ENCODE results near the gene KRT222. TPM values are rescaled to one million over a fixed set of nuclear protein-coding genes. Genes with fewer than 3 reads are reported as not detected.

Gene KRT222
- total RNA-seq, 4 donors from 2014 or later: not detected

- Histone ChIP-seq H3K36me3 (no peaks in the 10 kb centered on the region), H3K4me1 (no peaks in the 10 kb centered on the region), H3K27ac (no peak within 1 kb of the TSS), H3K4me3 (no peak within 1 kb of the TSS), H3K27me3 (peaks cover 0 to 6% (median 3%) of the 10 kb centered on the region in 3 donors), H3K9me3 (no peaks in the 10 kb centered on the region)
- DNase-seq: no peak
- TF ChIP-seq, protein P1, sequence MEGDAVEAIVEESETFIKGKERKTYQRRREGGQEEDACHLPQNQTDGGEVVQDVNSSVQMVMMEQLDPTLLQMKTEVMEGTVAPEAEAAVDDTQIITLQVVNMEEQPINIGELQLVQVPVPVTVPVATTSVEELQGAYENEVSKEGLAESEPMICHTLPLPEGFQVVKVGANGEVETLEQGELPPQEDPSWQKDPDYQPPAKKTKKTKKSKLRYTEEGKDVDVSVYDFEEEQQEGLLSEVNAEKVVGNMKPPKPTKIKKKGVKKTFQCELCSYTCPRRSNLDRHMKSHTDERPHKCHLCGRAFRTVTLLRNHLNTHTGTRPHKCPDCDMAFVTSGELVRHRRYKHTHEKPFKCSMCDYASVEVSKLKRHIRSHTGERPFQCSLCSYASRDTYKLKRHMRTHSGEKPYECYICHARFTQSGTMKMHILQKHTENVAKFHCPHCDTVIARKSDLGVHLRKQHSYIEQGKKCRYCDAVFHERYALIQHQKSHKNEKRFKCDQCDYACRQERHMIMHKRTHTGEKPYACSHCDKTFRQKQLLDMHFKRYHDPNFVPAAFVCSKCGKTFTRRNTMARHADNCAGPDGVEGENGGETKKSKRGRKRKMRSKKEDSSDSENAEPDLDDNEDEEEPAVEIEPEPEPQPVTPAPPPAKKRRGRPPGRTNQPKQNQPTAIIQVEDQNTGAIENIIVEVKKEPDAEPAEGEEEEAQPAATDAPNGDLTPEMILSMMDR (IDR thresholded peaks at IDR 0.05 in 4 of 5, conservative IDR thresholded peaks at IDR 0.05 in 1 of 5): no peak
- TF ChIP-seq POLR2A (IDR thresholded peaks at IDR 0.05): no peak
- intact Hi-C loops (cut with DNase I; ENCODE audit: low total_unique reads): no loop called here
- ATAC-seq: no peak
- in situ Hi-C loops (cut with MboI; ENCODE audit: low sequenced_read_pairs in 4 of 4): no loop called here
These were observed 38.7 kb upstream of the KRT222 start, which contains the start of gene KRT24 for GRCh38 chr17:40703652-40704051. Gene KRT24 (minus strand): TSS chr17:40703752. CDS start chr17:40703693, 59 bp downstream.

GRCh38 chr17:40702271-40702670 is 37.3 kb upstream of the KRT222 start:
- no peaks in the 10 kb centered on the region for H3K36me3 ChIP-seq
- in situ Hi-C loops (cut with MboI; ENCODE audit: low sequenced_read_pairs in 4 of 4): no loop called here

GRCh38 chr17:40699853-40700252 is 34.9 kb upstream of the KRT222 start:
- Histone ChIP-seq H3K4me3 (no peak overlapping the region), H3K4me1 (no peaks in the 10 kb centered on the region), H3K9me3 (no peaks in the 10 kb centered on the region), H3K27ac (no peak overlapping the region), H3K36me3 (no peaks in the 10 kb centered on the region), H3K27me3 (peaks cover 0 to 5% (median 0%) of the 10 kb centered on the region in 3 donors)
- intact Hi-C loops (cut with DNase I; ENCODE audit: low total_unique reads): no loop called here
- TF ChIP-seq, protein P1 (IDR thresholded peaks at IDR 0.05 in 4 of 5, conservative IDR thresholded peaks at IDR 0.05 in 1 of 5): no peak
- TF ChIP-seq POLR2A (IDR thresholded peaks at IDR 0.05): no peak
- no peak for DNase-seq
- in situ Hi-C loops (cut with MboI; ENCODE audit: low sequenced_read_pairs in 4 of 4): no loop called here
- ATAC-seq: no peak

More at GRCh38 chr17:40702271-40702670, 37.3 kb upstream of the KRT222 start:
- Histone ChIP-seq H3K27ac (no peak overlapping the region), H3K27me3 (peaks cover 0 to 10% (median 3%) of the 10 kb centered on the region in 3 donors), H3K4me1 (no peaks in the 10 kb centered on the region), H3K4me3 (no peak overlapping the region), H3K9me3 (no peaks in the 10 kb centered on the region)
- DNase-seq (no peak), ATAC-seq (no peak)
- no peak for TF ChIP-seq POLR2A (IDR thresholded peaks at IDR 0.05)
- TF ChIP-seq, protein P1 (IDR thresholded peaks at IDR 0.05 in 4 of 5, conservative IDR thresholded peaks at IDR 0.05 in 1 of 5): no peak
- intact Hi-C loops (cut with DNase I; ENCODE audit: low total_unique reads): no loop called here

DNA sequence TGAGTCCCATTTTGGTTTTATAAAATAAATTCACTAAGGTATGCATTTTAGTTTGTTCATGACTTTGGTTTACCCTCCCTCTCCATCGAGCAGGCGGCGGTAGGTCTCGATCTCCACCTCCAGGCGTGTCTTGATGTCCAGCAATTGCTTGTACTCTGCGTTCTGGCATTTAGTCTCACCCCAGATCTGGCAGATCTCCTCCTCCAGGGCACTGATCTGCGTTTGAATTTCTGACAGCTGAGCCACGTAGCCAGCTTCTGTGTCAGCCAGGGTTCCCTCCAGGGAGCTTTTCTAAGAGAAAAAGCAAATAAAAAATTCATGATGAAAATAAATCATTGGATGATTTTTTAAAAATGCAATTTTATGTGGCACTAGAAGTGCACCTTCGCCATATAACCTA is 34.4 kb upstream of the KRT222 start:
- Histone ChIP-seq H3K4me1 (no peaks in the 10 kb centered on the region), H3K4me3 (no peak overlapping the region), H3K27me3 (peaks cover 0 to 5% (median 0%) of the 10 kb centered on the region in 3 donors), H3K27ac (no peak overlapping the region), H3K9me3 (no peaks in the 10 kb centered on the region), H3K36me3 (no peaks in the 10 kb centered on the region)
- in situ Hi-C loops (cut with MboI; ENCODE audit: low sequenced_read_pairs in 4 of 4): no loop called here
- DNase-seq: no peak
- TF ChIP-seq POLR2A (IDR thresholded peaks at IDR 0.05): no peak
- TF ChIP-seq, protein P1 (IDR thresholded peaks at IDR 0.05 in 4 of 5, conservative IDR thresholded peaks at IDR 0.05 in 1 of 5): no peak
- ATAC-seq: no peak
- intact Hi-C loops (cut with DNase I; ENCODE audit: low total_unique reads): no loop called here

GRCh38 chr17:40697297-40697696 is 32.3 kb upstream of the KRT222 start:
- Histone ChIP-seq H3K4me3 (no peak overlapping the region), H3K27me3 (peaks cover 0 to 9% (median 3%) of the 10 kb centered on the region in 3 donors), H3K36me3 (no peaks in the 10 kb centered on the region), H3K27ac (no peak overlapping the region), H3K4me1 (no peaks in the 10 kb centered on the region), H3K9me3 (no peaks in the 10 kb centered on the region)
- no peak for ATAC-seq
- in situ Hi-C loops (cut with MboI; ENCODE audit: low sequenced_read_pairs in 4 of 4): no loop called here
- TF ChIP-seq, protein P1 (IDR thresholded peaks at IDR 0.05 in 4 of 5, conservative IDR thresholded peaks at IDR 0.05 in 1 of 5): no peak
- TF ChIP-seq POLR2A (IDR thresholded peaks at IDR 0.05): no peak
- intact Hi-C loops (cut with DNase I; ENCODE audit: low total_unique reads): no loop called here
- no peak for DNase-seq
